CD4-positive, alpha-beta T cell treated with Interleukin-17A for 4 hours (primary cell): Measurements from ENCODE around the gene SPRR2A.
"Not testable (repeated sequence)": the region's sequence is repeated elsewhere in the genome, so short reads cannot be mapped to it uniquely, and the experiment has no call there.

ENCODE experiments used
- DNase-seq: peaks from one replicate; pipeline ENCODE4 v3.0.0-alpha.2; 2020; ENCODE audit warnings: mixed read lengths

The SPRR2A gene

GRCh38 chr1:153057375-153057774, at the start of gene SPRR2A:
TSS of gene SPRR2A (minus strand) at chr1:153057512. CDS start at chr1:153056735, 777 bp downstream.
- no peak for DNase-seq

DNA sequence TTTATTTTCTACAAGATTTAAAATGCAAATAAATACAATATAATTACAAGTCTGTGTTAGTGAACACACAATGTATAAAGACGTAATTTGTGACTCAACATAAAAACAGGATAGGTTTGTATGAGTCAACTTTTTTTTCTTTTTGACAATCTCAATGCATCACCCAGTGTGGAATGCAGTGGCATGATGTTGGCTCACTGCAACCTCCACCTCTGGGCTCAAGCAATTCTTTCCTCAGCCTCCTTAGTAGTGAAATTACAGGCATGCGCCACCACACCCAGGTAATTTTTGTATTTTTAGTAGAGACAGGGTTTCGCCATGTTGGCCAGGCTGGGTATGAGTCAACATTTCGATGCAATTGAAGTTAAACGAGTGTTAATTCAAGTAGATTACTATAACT, 42.9 kb upstream of the SPRR2A start:
- DNase-seq = no peak

DNA sequence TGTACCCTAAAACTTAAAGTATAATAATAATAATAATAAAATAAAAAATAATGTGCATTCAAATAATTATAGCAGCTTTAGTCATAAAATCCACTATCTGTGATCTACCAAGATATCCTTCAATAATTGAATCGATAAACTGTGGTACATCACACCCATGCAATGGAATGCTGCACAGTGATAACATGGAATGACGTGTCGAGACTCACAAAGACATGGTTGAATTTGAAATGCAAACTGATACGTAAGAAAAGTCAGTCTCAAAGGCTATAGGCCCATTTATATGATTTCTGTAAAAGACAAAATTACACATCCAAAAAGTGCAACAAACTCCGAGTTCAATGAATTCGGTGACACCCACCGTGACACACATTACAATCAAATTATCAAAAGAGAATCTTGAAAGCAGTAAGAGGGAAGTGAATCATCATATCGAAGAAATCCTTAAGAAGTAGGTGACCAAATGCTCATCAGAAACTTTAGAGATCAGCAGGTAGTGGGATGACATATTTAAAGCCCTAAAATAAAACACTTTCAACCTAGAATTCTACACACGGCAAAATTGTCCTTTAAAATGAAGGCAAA, 42.2 kb upstream of the SPRR2A start:
- no peak for DNase-seq

GRCh38 chr1:153095764-153096163, 38.5 kb upstream of the SPRR2A start:
- no peak for DNase-seq

DNA sequence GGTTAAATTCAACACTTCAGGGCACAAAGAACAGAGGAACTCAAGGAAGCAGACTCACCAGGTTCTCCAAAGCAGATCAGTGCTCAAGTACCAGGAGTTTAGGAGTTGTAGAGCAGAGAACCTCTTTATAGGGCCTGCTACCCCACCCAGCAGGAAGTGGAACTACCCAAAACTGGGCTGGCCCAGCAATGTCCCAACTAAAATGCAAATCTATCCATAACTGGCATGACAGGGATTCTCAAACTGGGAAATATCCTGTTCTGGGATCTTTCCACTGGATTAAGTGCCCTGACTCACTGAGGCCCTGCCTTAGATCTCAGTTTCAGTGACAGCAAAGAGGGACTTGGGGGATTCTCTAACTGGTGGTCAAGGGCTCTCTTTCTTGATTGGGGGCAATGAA, 37.1 kb upstream of the SPRR2A start, which contains the start of gene SPRR2E:
Gene SPRR2E (minus strand): TSS at position 101 of the 400 bp plus-strand sequence. CDS start 775 bp downstream, outside the sequence.
- DNase-seq = no peak

DNA sequence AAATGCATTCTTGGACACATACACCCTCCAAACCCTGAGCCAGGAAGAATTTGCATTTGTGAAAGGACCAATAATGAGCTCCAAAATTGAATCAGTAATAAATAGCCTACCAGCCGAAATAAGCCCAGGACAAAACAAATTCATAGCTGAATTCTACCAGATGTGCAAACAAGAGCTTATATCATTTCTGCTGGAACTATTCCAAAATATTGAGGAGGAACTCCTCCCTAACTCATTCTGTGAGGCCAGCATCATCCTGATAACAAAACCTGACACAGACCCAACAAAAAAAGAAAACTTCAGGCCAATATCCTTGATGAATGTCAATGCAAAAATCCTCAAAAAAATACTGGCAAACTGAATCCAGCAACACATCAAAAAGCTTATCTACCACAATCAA, 30.3 kb upstream of the SPRR2A start:
- no peak for DNase-seq

GRCh38 chr1:153081736-153082135, 24.4 kb upstream of the SPRR2A start:
- DNase-seq = no peak

DNA sequence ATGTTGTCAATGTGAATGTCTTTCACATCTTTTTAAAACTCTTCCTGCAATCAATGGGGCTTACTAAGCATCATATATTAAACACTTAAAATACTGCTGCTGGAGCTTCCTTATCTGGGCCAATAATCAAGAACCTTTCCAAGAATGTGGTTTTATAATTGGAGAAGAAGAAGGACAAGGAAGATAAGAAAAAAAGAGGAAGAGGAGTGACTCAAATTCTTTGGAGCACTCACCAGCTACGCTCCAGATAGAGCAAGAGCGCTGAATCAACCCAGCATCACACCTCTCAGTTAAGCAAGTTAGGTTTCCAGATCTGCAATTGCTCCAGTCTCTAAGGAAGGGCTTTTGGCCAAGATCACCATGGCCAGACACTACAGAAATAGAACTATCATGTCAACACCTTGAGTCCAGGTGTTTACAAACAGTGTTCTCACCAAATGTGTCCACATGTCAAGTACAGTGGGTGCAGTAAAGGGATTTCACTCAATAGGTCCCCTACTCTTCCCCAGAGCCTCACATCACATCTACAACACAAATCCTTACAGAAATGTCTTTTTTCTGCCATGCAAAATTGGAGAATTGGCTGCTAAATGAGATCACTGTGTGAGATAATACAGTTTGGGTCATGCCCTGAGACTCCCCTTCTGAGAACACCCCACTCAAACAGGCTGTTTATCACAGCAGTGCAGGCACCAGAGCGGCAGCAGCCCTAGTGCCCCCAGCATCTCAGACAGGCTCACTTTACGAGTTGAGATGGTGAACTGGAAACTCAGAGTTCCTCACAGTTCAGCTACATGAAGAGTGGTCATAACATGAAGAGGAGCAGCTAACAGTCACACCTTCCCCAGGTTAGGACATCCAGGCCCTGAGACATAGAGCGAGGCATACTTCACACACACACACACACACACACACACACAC, 15.8 kb upstream of the SPRR2A start:
- DNase-seq = no peak

- no peak for DNase-seq
These were observed 14.2 kb upstream of the SPRR2A start, which contains the start of gene SPRR2B for GRCh38 chr1:153071511-153071910. TSS of gene SPRR2B (minus strand) at chr1:153071611. CDS start at chr1:153070839, 772 bp downstream.

DNA sequence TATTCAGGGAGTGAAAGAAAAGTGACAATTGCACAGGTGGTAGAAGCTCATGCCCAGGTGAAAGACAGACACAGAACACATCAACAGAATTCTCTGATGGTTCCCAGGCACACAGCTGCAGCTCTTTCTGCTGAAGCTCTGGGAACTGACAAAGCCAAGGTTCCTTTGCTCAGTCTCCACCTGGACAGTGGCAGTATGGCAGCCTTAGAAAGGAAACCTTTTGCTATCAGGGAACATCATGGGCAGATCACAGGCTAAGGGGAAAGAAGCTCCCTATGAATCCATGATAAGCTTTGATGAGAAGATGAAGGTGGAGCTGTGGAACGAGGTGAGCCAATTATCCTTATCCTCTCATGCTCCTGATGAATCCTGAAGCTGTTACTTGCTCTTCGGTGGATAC, 12.9 kb upstream of the SPRR2A start:
- no peak for DNase-seq

- no peak for DNase-seq
These were observed 1.8 kb upstream of the SPRR2A start for GRCh38 chr1:153058826-153059784.

DNA sequence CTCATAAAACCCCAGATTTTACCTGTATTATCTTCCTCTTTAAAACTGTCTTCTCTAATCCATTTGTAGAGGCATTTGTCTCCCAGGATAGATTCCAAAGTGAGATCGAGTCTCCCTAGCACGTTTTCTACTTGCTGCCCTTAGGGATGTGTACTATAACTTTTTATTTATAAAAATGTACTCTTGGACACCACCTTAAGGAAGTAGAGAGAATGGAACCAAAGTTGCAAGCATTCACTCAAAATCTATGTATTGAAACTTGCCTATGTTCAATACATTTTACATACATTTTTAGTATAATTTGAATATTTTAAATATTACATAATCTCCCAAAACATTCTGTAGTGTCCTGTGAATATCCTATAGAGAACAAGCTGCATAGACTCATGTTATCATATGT, 842 bp upstream of the SPRR2A start:
- no peak for DNase-seq

DNA sequence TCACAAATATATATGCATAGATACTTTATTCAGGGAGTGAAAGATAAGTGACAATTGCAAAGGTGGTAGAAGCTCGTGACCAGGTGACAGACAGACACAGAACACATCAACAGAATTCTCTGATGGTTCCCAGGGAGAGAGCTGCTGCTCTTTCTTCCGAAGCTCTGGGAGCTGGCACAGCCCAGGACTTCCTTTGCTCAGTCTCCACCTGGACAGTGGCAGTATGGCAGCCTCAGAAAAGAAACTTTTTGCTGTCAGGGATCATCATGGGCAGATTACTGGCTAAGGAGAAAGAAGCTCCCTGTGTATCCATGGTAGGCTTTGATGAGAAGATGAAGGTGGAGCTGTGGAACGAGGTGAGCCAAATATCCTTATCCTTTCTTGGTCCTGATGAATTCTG, 1.2 kb downstream of the SPRR2A start:
- not testable (repeated sequence) for DNase-seq

- DNase-seq = no peak
These were observed 8.1 kb downstream of the SPRR2A start for GRCh38 chr1:153049211-153049610.

DNA sequence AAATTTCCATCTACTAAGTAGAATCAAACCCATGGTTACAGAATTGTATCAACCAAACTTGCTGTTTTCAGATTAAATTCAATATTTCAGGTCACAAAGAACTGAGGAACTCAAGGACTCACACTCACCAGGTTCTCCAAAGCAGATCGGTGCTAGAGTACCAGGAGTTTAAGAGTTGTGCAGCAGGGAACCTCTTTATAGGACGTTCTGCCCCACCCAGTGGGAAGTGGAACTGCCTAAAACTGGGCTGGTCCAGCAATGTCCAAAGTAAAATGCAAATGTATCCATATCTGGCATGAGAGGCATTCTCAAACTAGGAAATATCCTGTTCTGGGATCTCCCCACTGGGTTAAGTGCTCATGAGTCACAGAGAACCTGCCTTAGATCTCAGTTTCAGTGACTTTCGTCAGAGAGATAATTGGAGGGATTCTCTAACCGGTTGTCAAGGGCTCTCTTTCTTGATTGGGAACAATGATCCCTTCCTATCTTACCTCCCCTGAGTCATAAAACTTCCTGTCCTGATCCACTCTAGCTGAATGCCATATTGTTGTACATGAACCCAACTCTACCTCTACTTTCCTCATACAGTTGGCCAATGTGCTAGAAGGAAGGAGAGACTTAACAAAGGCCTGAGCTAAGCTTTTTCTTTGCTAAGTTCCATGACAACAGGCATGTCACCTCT, 16.2 kb downstream of the SPRR2A start, which contains the start of gene SPRR2D:
Gene SPRR2D (minus strand): TSS at position 171 of the 682 bp plus-strand sequence. CDS start 774 bp downstream, outside the sequence.
- no peak for DNase-seq

- DNase-seq = no peak
These were observed 22.1 kb downstream of the SPRR2A start for GRCh38 chr1:153035211-153035610.

DNA sequence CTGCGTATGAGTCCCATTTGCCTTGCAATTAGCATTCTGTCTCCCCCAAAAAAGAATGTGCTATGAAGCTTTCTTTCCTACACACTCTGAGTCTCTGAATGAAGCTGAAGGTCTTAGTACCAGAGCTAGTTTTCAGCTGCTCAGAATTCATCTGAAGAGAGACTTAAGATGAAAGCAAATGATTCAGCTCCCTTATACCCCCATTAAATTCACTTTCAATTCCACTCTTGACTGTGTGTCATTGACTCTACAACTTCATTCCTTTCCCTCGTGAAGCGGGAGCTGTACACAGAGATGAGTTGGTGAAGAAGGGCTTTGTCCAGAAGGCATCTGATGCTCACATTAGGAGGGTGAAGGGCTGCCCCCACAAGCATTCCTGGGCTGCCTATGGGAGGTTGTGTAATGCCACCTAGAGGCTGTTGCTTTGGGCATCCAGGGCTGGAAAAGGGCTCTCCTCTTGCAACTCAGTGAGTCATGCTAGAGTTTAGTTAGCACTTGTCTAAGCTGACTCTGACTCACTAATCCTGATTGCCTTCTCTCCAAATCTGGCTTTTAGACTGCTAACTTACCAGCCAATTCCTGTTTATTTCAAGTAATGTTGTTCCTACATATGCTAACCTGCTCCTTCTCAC, 24.5 kb downstream of the SPRR2A start:
- no peak for DNase-seq

DNA sequence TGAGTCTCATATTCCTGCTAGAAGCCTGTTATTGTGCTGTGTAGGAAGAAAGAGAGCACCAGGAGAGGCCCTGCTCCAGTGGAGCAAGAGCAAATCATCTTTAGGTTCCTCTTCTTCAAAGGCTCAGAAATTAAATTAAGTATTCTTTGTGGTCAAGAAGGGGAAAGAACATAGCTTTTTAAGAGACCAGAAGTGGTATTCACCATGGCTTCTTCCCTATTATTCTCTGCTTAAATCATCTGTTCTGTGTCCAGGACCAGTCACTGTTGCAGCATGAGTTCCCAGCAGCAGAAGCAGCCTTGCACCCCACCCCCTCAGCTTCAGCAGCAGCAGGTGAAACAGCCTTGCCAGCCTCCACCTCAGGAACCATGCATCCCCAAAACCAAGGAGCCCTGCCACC, 25.2 kb downstream of the SPRR2A start:
- no peak for DNase-seq

DNA sequence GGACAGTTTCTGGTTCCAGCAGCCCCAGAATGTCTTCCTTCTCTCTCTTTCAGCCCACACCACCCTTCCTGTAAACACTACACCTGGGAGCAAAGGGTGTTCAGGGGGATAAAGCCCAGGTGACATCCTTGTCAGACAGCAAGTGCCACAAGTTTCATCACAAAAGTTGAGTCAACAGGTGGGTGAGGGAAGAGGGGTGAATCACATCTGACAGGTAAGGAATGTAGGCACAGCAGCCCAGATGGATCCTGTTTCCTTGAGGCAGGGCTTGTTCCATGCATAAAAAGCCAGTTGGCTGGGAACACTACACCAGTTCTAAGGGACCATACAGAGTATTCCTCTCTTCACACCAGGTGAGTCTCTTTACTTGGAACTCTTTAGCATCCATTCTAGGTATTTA, 26.4 kb downstream of the SPRR2A start, which contains the start of gene SPRR1B:
Gene SPRR1B (plus strand): TSS at position 309 of the 400 bp plus-strand sequence. CDS start 1,143 bp downstream, outside the sequence.
- no peak for DNase-seq

GRCh38 chr1:153028766-153029165, 28.5 kb downstream of the SPRR2A start:
- no peak for DNase-seq

- no peak for DNase-seq
These were observed 31.5 kb downstream of the SPRR2A start for GRCh38 chr1:153025797-153026196.
